GM18907 (cell line): ENCODE measurements around the gene HPD.
A peak's percentile ranks its signal among the peaks of the same experiment; 100 is the strongest.

Experiments
- ATAC-seq: cut with Tn5 transposase; IDR thresholded peaks from one replicate; pipeline ENCODE4 v1.9.1; 2021; ENCODE audit warnings: mild to moderate bottlenecking, moderate library complexity; ENCODE audit not compliant: unreplicated experiment

HPD gene

DNA sequence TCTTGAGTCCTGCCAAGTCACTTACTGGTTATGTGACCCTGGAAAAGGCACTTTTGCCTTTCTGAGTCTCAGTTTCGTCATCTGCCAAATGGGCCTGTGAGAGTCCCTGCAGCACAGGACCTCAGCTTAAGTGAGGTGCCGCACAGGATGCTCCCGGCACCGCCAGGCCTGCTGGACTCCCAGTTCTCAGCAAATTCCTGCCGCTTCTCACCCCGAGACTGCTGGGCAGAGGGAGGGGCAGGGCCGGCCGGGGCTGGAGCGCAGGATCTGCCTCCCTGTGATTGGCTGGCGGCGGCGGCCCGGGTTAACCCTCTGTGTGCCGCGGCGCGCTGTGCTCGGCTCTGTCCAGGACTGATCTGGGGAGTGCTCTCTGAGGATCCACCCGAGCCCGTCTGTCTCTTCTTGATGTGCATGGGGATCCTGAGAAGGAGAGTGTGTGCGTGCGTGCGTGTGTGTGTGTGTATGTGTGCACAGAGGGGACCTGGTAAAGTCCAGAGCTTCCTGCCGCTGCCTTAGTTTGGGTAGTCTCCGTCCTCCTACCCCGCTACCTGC is 46.3 kb downstream of the HPD start:
- ATAC-seq, result no peak

DNA sequence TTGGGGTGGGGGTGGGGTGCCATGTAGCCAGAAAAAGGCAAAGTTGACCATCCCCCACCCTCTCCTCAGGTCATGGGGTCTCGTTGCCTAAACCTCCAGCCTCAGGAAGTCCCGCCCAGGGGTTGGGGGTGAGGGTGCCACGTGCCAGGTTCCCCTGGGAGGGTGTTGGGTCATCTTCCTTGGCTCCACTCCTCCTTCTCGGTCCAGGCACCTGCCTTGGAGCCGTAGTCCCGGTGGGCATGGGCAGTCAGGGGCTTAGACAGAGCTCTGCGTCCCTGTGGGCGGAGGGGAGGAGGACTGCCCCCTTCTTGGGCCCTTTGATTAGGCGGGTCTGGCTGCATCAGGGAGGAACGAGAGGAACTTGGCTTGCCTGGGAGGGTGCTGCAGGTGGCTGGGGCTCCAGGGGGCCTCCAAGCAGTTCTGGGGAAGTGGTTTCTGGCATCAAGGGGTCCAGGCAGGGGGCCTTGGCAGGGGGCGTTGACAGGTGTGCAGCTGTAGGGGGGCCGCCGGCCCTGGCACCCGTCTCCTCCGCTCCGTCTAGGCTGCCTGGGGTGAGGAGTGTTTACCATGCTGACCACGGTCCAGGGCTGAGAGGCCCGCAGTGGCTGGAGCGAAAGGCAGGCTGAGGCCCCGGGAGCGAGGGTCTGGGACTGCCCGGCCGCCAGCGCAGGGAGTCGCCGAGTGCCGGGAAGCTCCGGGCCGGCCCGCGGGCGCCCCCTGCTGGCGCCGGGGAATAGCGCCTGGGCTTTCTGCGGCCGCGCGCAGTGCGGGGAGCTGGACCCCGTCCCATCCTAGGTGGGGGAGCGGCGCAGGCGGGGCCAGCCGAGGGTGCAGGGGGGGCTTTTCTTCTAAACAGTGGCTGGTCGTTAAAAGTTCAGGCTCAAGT is 47.0 kb downstream of the HPD start:
- peak; percentile 59 for ATAC-seq

DNA sequence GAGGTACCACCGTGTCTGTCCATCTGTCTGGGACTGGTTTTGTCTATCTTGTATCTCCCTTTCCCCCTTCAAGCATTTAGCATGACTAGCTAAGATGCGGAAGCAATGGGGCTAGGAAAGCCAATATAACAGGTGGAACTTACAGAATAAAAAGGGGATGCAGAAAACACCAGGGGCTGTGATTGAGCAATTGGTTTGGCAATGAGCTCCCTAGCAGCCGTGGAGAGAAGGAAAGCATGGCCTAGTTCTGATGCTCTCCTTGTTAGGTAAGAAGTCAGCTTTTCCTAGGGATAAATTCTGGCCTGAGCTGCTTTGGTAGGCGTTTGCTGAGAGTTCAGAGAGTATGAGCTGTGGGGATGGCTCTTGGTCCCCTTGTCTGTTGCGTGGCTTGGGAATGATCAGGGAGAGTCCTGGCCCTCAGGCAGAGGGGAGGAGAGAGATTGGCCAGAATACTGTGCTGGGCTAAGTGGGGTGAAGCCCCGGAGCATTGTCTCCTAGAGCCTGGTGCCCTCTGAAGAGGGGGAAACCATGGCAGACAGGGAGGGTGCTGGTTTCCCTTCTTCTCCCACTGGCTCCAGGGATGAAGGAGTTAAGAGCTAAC is 47.7 kb downstream of the HPD start:
- no peak for ATAC-seq

DNA sequence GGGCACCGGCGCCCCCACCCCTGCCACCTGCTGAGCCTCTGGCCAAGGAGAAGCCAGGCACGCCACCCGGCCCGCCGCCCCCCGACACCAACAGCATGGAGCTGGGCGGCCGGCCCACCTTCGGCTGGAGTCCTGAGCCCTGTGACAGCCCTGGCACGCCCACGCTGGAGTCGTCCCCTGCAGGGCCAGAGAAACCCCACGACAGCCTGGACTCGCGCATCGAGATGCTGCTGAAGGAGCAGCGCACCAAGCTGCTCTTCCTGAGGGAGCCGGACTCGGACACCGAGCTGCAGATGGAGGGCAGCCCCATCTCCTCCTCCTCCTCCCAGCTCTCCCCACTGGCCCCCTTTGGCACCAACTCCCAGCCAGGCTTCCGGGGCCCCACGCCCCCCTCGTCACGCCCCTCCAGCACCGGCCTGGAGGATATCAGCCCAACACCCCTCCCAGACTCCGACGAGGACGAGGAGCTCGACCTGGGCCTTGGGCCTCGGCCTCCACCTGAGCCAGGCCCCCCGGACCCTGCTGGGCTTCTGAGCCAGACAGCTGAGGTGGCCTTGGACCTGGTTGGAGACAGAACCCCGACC is 48.3 kb downstream of the HPD start:
- ATAC-seq, result no peak

DNA sequence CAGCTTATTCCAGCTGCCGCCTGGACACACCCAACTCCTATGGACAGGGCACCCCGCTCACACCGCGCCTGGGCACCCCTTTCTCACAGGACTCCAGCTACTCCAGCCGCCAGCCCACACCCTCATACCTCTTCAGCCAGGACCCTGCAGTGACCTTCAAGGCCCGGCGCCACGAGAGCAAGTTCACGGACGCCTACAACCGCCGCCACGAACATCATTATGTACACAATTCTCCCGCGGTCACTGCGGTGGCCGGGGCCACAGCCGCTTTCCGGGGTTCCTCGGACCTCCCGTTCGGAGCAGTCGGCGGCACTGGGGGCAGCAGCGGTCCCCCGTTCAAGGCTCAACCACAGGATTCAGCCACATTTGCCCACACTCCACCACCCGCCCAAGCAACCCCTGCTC is 48.9 kb downstream of the HPD start:
- no peak for ATAC-seq

DNA sequence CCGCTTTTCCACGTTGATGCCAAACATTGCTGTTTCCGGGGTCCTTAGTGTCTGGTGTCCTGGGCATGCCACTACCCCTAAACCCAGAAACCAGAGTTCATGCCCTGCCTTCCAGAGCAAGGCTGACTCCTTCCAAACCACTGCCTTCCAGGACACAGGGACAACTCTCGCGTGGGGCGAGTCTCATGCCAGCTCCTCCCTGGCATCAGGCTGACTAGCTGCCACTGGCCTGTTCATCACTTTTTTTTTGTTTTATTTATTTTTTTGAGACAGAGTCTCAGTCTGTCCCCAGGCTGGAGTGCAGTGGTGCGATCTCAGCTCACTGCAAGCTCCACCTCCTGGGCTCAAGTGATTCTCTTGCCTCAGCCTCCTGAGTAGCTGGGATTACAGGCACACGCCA is 50.0 kb downstream of the HPD start:
- no peak for ATAC-seq

DNA sequence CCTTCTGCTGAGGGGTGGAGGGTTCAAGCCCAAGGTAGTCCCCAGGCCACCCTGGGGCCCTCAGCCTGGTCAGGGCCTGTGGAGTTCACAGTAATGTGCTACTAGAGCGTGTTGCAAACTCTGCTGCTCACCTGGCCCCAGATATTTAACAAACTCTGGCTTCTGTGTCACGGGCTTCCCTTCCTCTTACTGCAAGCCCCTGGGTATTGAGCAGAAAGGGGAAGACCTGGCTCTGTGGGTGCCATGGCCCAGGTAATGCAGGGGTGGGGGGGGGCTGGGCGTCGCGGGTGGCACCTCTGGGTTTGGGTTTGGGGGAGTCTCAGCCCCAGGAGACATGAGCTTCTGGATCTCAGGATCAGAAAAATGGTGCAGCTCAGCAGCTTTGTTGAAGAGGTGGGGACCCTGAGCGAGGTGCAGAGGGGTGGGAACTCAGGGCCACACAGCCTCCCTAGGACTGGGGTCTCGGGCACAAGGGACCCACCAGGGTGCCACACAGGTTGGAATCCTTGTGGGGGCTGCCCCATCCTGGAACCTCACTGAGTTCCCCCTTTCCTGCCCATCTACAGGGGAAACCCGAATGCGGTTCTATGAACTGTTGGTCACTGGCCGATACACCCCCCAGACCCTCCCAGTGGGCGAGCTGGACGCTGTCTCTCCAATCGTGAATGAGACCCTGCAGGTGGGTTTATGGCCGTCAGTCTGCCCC is 50.9 kb downstream of the HPD start:
- no peak for ATAC-seq

DNA sequence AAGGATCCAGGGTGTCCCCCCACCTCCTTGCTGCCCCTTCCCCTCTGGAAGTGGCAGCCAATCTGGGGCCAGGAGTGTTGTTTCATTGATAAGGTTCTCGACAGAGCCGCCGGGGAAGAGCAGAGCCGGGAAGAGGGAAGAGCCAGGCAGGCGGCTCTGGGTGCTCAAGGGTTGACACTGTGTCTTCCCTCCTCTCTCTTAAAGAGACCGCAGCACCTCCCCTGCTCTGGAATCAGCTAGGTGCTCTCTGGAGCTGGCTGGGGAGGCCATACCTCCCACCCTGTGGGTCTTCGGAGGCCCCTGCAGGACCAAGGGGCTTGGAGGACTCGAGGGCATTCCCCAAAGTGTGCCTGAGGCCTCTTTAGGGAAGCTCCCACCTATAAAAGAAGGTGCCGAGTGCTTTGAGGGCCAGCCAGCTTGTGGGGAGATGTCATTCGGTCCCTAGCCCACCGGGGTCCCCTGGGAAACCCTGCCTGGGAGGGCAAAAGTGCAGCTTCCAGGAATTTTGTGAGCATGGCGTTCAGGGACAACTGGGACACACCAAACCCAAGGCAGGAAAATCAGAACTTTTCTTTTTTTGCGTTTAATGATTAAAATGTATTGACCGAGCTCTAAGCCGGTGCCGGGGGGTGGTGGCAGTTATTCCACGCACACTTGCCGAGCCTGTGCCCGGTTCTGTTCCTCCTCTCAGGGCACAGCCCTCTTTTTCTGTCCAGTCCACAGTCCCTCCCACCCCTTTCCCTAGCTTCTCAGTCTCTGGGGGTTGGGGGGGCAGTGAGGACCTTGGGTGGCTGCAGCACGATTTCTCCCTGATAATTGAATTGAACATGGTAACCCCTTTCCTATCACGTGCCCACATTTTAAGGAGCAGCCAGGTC is 51.9 kb downstream of the HPD start:
- no peak for ATAC-seq

DNA sequence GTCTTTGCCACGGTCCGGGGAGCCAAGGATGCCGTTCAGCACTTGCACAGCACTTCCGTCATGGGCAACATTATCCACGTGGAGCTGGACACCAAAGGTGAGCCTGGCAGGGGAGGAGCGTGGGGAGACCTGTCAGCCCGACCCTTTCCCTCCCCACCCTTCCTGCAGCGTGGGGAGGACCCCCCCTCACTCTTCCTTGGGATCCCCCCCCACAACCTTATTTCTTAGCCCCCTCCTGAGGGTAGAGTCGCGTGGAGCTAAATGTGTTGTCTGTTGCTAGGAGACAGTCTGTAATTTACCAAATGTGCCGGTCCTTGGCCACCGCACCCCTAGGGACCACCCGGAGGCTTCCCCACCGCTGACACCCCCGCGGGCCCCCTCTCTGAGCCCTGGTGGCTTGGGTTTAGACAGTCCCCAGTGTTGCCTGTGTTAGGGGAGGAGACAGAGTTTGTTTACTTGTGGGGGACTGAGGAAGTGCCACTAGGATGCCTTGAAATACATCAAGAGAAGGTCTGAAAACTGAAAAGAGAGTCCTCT is 52.6 kb downstream of the HPD start:
- ATAC-seq, result no peak

DNA sequence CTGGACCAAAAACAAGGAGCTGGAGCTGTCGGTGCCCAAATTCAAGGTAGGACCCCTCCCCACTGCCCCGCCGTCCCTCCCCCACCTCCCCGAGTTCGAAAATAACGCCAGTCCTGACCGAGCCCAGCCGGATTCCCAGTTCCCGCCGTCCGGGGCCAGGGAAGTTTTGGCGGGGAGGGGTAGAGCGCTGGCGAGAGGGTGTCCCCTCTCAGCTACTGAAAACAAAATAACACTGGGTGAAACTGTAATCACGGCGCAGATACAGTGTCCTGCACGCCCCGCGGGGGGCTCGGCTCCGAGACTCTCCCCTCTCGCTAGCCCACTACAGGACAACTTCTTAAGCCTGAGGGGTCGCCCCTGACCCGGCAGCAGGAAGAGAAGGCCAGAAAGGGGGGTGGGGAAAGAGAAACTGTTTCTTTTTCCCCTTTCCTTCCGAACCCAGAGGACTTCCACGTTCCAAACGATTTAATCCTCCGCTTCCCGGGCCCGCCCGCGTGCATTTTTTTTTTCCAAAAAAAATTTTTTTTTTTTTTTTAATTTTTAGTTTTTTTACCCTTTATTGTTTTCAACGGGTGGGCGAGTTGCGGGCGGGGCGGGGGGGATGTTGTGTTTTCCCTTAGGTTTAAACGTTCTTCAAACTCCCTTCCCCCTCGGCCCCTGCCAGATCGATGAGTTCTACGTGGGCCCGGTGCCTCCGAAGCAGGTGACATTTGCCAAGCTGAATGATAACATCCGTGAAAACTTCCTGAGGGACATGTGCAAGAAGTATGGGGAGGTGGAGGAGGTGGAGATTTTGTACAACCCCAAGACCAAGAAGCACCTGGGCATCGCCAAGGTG is 53.3 kb downstream of the HPD start:
- no peak for ATAC-seq

DNA sequence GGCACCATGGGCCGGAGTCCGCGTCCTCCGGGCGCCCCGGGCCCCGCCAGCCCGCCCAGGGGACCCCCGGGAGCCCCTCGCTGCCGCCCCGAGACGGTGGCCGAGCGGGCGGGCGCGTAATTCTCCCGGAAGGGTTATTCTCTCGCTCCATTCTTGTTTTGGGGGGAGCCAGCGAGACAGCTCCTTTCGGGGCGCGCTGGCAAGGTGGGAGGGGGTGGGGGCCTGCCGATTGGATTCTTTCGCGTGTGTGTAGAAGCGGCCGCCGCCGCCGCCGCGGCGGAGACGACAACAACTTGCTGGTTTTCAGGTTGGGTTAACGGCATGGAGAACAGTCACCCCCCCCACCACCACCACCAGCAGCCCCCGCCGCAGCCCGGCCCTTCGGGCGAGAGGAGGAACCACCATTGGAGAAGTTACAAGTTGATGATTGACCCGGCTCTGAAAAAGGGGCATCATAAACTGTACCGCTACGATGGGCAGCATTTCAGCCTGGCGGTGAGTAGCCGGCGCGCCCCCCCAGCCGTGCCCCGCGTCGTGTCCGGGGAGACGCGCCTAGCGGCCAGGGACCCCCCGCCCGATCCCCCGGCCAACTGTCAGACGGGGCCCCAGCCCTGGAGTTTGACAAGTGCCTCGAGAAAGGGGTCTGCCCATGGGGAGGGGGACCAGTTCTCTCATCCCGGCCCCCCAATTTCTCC is 54.1 kb downstream of the HPD start:
- ATAC-seq, result no peak

DNA sequence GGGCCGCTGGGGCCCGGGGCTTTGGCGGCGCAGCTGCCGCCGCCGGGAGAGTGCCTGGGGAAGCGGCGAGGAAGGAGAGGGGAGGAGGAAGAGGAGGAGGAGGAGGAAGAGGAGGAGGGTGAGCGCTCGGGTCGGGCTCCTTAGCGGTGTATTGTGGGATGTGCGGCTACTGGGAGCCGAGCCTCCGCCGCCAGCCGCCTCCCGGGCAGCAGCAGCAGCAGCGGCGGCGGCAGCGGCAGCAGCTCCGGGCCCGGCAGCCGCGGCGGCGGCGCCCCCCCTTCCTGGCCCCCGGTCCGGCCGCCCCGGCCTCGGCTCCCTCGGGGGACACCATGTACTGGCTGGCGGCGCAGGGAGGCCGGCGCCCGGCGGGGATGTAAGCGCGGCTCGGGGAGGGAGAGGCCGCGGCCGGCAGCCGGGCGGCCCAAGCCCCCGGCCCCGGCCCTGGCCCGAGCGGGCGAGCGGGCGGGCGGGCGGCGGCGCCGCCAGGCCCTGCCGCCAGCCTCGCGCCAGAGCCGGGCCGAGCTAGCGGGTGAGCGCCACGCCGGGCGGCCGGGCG is 54.7 kb downstream of the HPD start, which contains the start of gene SETD1B:
TSS of gene SETD1B (plus strand) at position 149 of the 556 bp plus-strand sequence. CDS start 729 bp downstream, outside the sequence.
- no peak for ATAC-seq

DNA sequence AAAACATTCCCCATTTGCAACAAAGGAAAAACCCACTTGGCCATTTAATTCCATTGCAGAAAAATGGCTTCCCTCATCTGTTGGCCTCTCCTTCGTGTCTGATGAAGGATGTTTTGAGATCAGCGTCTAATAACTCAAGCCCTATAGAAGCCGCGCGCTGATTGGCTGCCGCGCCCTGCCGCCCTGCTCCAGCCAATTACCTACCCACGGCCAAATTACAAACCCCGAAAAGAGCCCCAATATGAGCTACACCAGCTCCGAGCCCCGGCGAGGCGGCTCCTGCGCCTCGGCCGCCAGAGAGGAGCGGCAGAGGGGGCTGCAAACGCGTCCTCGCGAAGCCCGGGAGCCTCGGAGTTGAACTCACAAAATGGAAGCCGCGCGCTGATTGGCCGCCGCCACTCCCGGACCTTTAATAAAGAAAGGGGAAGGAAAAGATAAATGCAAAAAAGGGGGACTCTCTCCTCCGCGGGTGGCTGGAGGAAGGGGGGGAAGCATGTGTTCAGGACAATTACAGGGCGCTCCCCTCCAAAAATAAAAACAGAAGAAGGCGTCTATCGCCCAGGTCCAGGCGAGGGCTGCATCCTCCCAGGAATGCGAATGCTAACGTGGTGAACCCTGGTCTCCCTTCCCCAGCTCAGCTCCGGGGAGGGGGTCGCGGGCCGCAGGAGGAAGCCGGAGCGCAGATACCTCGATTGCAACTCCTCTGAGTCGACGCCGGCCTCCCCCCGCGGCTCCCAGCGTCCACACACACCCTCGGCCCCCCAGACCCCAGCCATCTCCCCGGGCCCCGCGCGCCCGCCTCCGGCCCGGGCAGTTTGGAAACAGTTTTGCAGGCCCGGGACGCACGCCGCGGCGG is 55.6 kb downstream of the HPD start:
- peak; percentile 50 for ATAC-seq

DNA sequence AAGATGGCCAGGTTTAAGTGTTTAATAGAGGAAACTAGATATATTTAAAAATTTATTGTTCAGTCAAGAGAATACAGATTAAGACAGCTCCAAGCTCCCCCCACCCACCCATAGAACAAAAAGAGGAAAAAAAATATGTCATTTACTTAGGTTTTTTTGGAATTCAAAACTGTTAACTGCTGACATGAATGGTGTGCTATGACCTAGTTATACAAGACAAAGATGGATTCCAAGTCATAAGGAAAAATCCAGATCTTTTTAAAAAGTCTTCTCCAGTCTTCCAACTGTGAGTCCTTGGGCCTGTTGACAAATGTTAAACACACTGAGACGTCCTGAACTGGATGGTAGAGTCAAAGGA is 56.2 kb downstream of the HPD start:
- no peak for ATAC-seq

DNA sequence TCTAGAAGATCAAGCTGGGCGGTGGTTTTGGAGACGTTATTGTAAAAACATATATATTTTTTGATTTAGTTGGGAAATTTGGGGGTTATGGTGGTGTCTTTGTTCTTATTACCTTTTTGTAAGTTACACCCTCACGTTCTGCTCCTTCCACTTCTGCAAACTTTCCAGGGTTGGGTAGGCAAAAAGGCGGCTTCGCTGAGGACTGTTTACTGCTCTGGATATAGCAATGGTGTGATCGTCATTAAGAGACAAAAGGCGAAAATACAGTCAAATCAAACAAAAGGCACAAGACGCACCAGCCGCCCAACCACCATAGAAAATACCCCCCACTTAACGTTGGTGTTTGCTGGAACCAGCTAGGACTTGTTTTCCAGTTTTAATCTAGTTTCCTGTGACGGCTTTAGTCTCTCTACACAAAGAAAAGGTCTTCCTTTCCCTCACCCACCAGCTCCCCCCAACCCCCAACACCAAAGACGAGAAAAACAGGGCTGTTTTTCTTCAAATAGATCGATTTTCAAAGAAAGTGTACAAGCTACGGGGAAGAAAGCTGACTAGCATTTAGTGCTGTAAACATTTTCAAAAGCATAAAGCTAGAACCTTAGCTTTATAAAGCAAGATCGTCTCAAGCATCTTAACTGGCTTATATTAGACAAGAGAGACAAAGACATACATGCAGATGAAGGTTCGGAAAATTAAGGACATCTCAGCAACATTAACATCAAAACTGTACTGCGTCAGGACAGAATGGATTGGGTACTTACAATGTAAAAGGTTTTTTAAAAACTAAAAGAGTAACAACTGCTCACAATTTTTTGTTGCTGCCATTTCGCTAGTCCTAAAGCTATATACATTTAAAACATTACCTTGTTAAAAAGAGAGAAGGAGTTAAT is 56.8 kb downstream of the HPD start:
- no peak for ATAC-seq
